Type B pancreatic cell (in vitro differentiated cells): ENCODE data around the gene BLOC1S2. TPM values are rescaled to one million over a fixed set of nuclear protein-coding genes. Genes with fewer than 3 reads are reported as not detected.
A peak's percentile ranks its signal among the peaks of the same experiment; 100 is the strongest.

ENCODE experiments used
- DNase-seq: peaks from one replicate; pipeline ENCODE4 v3.0.0; 2021; ENCODE audit warnings: mixed read lengths; ENCODE audit not compliant: unreplicated experiment; ENCODE audit errors: extremely low spot score
- H3K27ac Mint-ChIP-seq: 2 replicates; pipeline ENCODE4 v1.8.0; 2021; ENCODE audit warnings: mild to moderate bottlenecking, mixed read lengths
- H3K27me3 Mint-ChIP-seq: 2 replicates; pipeline ENCODE4 v1.8.0; 2021; ENCODE audit warnings: mixed read lengths
- H3K36me3 Mint-ChIP-seq: 2 replicates; pipeline ENCODE4 v1.8.0; 2021; ENCODE audit warnings: mixed read lengths
- H3K4me1 Mint-ChIP-seq: one replicate; pipeline ENCODE4 v1.8.0; 2021; ENCODE audit warnings: mixed read lengths; ENCODE audit not compliant: unreplicated experiment
- H3K4me3 Mint-ChIP-seq: 2 replicates; pipeline ENCODE4 v1.8.0; 2021; ENCODE audit warnings: mild to moderate bottlenecking, mixed read lengths
- H3K9me3 Mint-ChIP-seq: 2 replicates; pipeline ENCODE4 v1.8.0; 2021; ENCODE audit warnings: mixed read lengths
- total RNA-seq: library from RNA; stranded (reverse); gene quantifications from 2 replicates; pipeline ENCODE4 v1.2.1, GENCODE V29; 2021; ENCODE audit warnings: low replicate concordance
- TF ChIP-seq, protein P1 (sequence below): fragments of 200-600 bp; sonication (generic); conservative IDR thresholded peaks from 2 replicates; pipeline ENCODE4 v1.5.0; 2021; ENCODE audit warnings: antibody characterized with exemption, mild to moderate bottlenecking

BLOC1S2 gene
- total RNA-seq, 1 donor from 2014 or later: 39.5 TPM

DNA sequence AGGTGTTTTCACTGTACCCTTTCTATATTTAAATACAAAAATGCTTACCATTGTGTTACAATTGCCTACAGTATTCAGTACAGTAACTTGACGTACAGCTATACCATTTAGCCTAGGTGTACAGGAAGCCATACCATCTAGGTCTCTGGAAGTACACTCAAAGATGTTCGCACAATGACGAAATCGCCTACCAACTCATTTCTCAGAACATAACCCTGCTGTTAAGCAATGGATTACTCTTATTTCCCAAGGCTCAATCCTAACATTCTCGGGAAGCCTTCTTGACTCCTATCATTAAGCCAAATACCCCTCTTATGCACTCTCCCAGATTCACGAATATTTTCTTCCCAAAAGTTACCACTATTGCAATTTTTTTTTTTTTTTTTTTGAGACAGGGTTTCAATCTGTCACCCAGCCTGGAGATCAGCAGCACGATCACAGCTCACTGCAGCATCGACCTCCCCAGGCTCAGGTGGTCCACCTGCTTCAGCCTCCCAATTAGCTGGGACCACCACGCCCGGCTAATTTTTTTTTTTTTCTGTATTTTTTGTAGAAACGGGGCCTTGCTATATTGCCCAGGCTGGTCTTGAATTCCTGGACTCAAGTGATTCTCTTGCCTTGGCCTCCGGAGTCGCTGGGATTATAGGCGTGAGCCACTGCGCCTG is 20.5 kb downstream of the BLOC1S2 start:
- Mint-ChIP-seq H3K4me1 (peaks cover 5% of the 10 kb centered on the region), H3K36me3 (peaks cover 7% of the 10 kb centered on the region), H3K4me3 (peak overlapping the region; percentile 80), H3K27ac (no peak overlapping the region), H3K27me3 (no peaks in the 10 kb centered on the region), H3K9me3 (no peaks in the 10 kb centered on the region)
- DNase-seq: no peak
- TF ChIP-seq, protein P1, sequence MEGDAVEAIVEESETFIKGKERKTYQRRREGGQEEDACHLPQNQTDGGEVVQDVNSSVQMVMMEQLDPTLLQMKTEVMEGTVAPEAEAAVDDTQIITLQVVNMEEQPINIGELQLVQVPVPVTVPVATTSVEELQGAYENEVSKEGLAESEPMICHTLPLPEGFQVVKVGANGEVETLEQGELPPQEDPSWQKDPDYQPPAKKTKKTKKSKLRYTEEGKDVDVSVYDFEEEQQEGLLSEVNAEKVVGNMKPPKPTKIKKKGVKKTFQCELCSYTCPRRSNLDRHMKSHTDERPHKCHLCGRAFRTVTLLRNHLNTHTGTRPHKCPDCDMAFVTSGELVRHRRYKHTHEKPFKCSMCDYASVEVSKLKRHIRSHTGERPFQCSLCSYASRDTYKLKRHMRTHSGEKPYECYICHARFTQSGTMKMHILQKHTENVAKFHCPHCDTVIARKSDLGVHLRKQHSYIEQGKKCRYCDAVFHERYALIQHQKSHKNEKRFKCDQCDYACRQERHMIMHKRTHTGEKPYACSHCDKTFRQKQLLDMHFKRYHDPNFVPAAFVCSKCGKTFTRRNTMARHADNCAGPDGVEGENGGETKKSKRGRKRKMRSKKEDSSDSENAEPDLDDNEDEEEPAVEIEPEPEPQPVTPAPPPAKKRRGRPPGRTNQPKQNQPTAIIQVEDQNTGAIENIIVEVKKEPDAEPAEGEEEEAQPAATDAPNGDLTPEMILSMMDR: no peak

- H3K4me3 Mint-ChIP-seq: no peak overlapping the region
- H3K36me3 Mint-ChIP-seq: peaks cover 30% of the 10 kb centered on the region
- no peak for DNase-seq
- no peaks in the 10 kb centered on the region for H3K9me3 Mint-ChIP-seq
- H3K27me3 Mint-ChIP-seq: no peaks in the 10 kb centered on the region
- no peak overlapping the region for H3K27ac Mint-ChIP-seq
- H3K4me1 Mint-ChIP-seq: no peaks in the 10 kb centered on the region
- TF ChIP-seq, protein P1: no peak
These were observed 32.3 kb downstream of the BLOC1S2 start for GRCh38 chr10:100254191-100254590.

- H3K27me3 Mint-ChIP-seq: no peaks in the 10 kb centered on the region
- no peaks in the 10 kb centered on the region for H3K4me1 Mint-ChIP-seq
- no peaks in the 10 kb centered on the region for H3K9me3 Mint-ChIP-seq
- H3K27ac Mint-ChIP-seq: no peak overlapping the region
- DNase-seq: no peak
- H3K4me3 Mint-ChIP-seq: no peak overlapping the region
- peaks cover 24% of the 10 kb centered on the region for H3K36me3 Mint-ChIP-seq
- TF ChIP-seq, protein P1: no peak
These were observed 33.4 kb downstream of the BLOC1S2 start for GRCh38 chr10:100253041-100253440.

- peaks cover 18% of the 10 kb centered on the region for H3K36me3 Mint-ChIP-seq
- H3K27ac Mint-ChIP-seq: no peak overlapping the region
- H3K27me3 Mint-ChIP-seq: no peaks in the 10 kb centered on the region
- TF ChIP-seq, protein P1: no peak
- no peak for DNase-seq
- no peaks in the 10 kb centered on the region for H3K9me3 Mint-ChIP-seq
- no peaks in the 10 kb centered on the region for H3K4me1 Mint-ChIP-seq
- H3K4me3 Mint-ChIP-seq: no peak overlapping the region
These were observed 37.7 kb downstream of the BLOC1S2 start for GRCh38 chr10:100248820-100249219.

GRCh38 chr10:100245484-100246220 is 40.8 kb downstream of the BLOC1S2 start:
- no peak overlapping the region for H3K4me3 Mint-ChIP-seq
- H3K4me1 Mint-ChIP-seq: no peaks in the 10 kb centered on the region
- no peak for DNase-seq
- TF ChIP-seq, protein P1: no peak
- H3K27ac Mint-ChIP-seq: no peak overlapping the region
- H3K36me3 Mint-ChIP-seq: peaks cover 11% of the 10 kb centered on the region
- no peaks in the 10 kb centered on the region for H3K27me3 Mint-ChIP-seq
- H3K9me3 Mint-ChIP-seq: no peaks in the 10 kb centered on the region
